Activated T-cell treated with anti-CD3 and anti-CD28 coated beads, Interleukin-2, amount 50 U/mL, for 72 hours (primary cell): Measurements from ENCODE around the gene FAM170B. TPM values are rescaled to one million over a fixed set of nuclear protein-coding genes. Genes with fewer than 3 reads are reported as not detected.

Experiments used
- ATAC-seq, 2 donors: fragments of 150-1000 bp; cut with Tn5 transposase; replicated peaks in 1 of 2; 2 replicates each; pipeline ENCODE4 v1.10.0; 2021; ENCODE audit warnings: moderate library complexity in 2 of 2, mild to moderate bottlenecking in 1 of 2
- DNase-seq, 2 donors: peaks; one replicate each; pipeline ENCODE4 v3.0.0; 2021 to 2022; ENCODE audit warnings: mixed read lengths in 1 of 2
- H3K27ac Mint-ChIP-seq: one replicate; pipeline ENCODE4 v1.8.0; 2022; ENCODE audit warnings: mild to moderate bottlenecking, moderate library complexity, mixed read lengths
- H3K27me3 Mint-ChIP-seq: one replicate; pipeline ENCODE4 v1.8.0; 2022; ENCODE audit warnings: low read depth, mixed read lengths
- H3K36me3 Mint-ChIP-seq, 2 donors: one replicate each; pipeline ENCODE4 v1.8.0; 2022; ENCODE audit warnings: mixed read lengths in 2 of 2, mild to moderate bottlenecking in 1 of 2; ENCODE audit not compliant: insufficient read depth in 2 of 2
- H3K4me1 Mint-ChIP-seq: one replicate; pipeline ENCODE4 v1.8.0; 2022; ENCODE audit warnings: low read depth, mixed read lengths
- H3K4me3 Mint-ChIP-seq, 2 donors: one replicate each; pipeline ENCODE4 v1.8.0; 2022; ENCODE audit warnings: mild to moderate bottlenecking in 2 of 2, mixed read lengths in 2 of 2, moderate library complexity in 2 of 2
- H3K9me3 Mint-ChIP-seq, 2 donors: one replicate each; pipeline ENCODE4 v1.8.0; 2022; ENCODE audit warnings: mixed read lengths in 2 of 2
- total RNA-seq, 2 donors: library from RNA; stranded (reverse); gene quantifications; one replicate each; pipeline ENCODE4 v1.2.3, GENCODE V29; 2022

Gene FAM170B
- total RNA-seq, 2 donors from 2014 or later: 0.16 TPM; not detected in 1

- peaks cover 0 to 3% of the 10 kb centered on the region in 2 donors for H3K9me3 Mint-ChIP-seq
- no peaks in the 10 kb centered on the region for H3K36me3 Mint-ChIP-seq
- H3K27me3 Mint-ChIP-seq: peaks cover 31% of the 10 kb centered on the region
- ATAC-seq (peak in 1 of 2 donors; percentile 23), DNase-seq (no peak)
- no peak overlapping the region for H3K4me3 Mint-ChIP-seq
- no peaks in the 10 kb centered on the region for H3K4me1 Mint-ChIP-seq
- H3K27ac Mint-ChIP-seq: no peak overlapping the region
These were observed 5.4 kb upstream of the FAM170B start for GRCh38 chr10:49139028-49139845.

- ATAC-seq: no peak
- Mint-ChIP-seq H3K27me3 (peaks cover 31% of the 10 kb centered on the region), H3K27ac (no peak overlapping the region), H3K4me3 (no peak overlapping the region), H3K9me3 (peaks cover 0 to 3% of the 10 kb centered on the region in 2 donors), H3K4me1 (no peaks in the 10 kb centered on the region), H3K36me3 (no peaks in the 10 kb centered on the region)
- DNase-seq: no peak
These were observed 4.6 kb upstream of the FAM170B start for GRCh38 chr10:49138361-49138891.

GRCh38 chr10:49136525-49136924 is 2.7 kb upstream of the FAM170B start:
- peaks cover 0 to 3% of the 10 kb centered on the region in 2 donors for H3K9me3 Mint-ChIP-seq
- H3K27me3 Mint-ChIP-seq: peaks cover 31% of the 10 kb centered on the region
- DNase-seq (no peak), ATAC-seq (no peak)
- no peak overlapping the region for H3K4me3 Mint-ChIP-seq
- no peak overlapping the region for H3K27ac Mint-ChIP-seq
- no peaks in the 10 kb centered on the region for H3K36me3 Mint-ChIP-seq
- no peaks in the 10 kb centered on the region for H3K4me1 Mint-ChIP-seq

GRCh38 chr10:49135575-49136313 is 1.9 kb upstream of the FAM170B start:
- Mint-ChIP-seq H3K9me3 (peaks cover 0 to 3% of the 10 kb centered on the region in 2 donors), H3K27ac (no peak overlapping the region), H3K4me3 (no peak overlapping the region), H3K4me1 (no peaks in the 10 kb centered on the region), H3K36me3 (no peaks in the 10 kb centered on the region), H3K27me3 (peaks cover 31% of the 10 kb centered on the region)
- ATAC-seq (no peak), DNase-seq (no peak)

GRCh38 chr10:49134327-49134726 is 506 bp upstream of the FAM170B start:
- Mint-ChIP-seq H3K27ac (no peak overlapping the region), H3K4me3 (no peak overlapping the region), H3K36me3 (no peaks in the 10 kb centered on the region), H3K4me1 (no peaks in the 10 kb centered on the region), H3K27me3 (peaks cover 37% of the 10 kb centered on the region), H3K9me3 (peaks cover 2 to 3% of the 10 kb centered on the region in 2 donors)
- DNase-seq (no peak), ATAC-seq (no peak)

GRCh38 chr10:49132362-49132737 is 1.5 kb downstream of the FAM170B start:
- no peak for ATAC-seq
- H3K4me1 Mint-ChIP-seq: no peaks in the 10 kb centered on the region
- H3K27ac Mint-ChIP-seq: no peak overlapping the region
- peaks cover 0 to 2% of the 10 kb centered on the region in 2 donors for H3K36me3 Mint-ChIP-seq
- H3K9me3 Mint-ChIP-seq: peaks cover 5 to 11% of the 10 kb centered on the region in 2 donors
- no peak for DNase-seq
- peaks cover 49% of the 10 kb centered on the region for H3K27me3 Mint-ChIP-seq
- no peak overlapping the region for H3K4me3 Mint-ChIP-seq

GRCh38 chr10:49131507-49132361 is 2.1 kb downstream of the FAM170B start:
- no peaks in the 10 kb centered on the region for H3K4me1 Mint-ChIP-seq
- ATAC-seq (no peak), DNase-seq (no peak)
- no peak overlapping the region for H3K4me3 Mint-ChIP-seq
- H3K36me3 Mint-ChIP-seq: peaks cover 0 to 2% of the 10 kb centered on the region in 2 donors
- no peak overlapping the region for H3K27ac Mint-ChIP-seq
- peaks cover 43% of the 10 kb centered on the region for H3K27me3 Mint-ChIP-seq
- peaks cover 5 to 11% of the 10 kb centered on the region in 2 donors for H3K9me3 Mint-ChIP-seq

GRCh38 chr10:49129376-49129775 is 4.4 kb downstream of the FAM170B start:
- no peak for ATAC-seq
- no peak for DNase-seq
- Mint-ChIP-seq H3K36me3 (peaks cover 0 to 2% of the 10 kb centered on the region in 2 donors), H3K9me3 (peaks cover 5 to 9% of the 10 kb centered on the region in 2 donors), H3K27ac (no peak overlapping the region), H3K27me3 (peaks cover 20% of the 10 kb centered on the region), H3K4me3 (no peak overlapping the region), H3K4me1 (no peaks in the 10 kb centered on the region)

- no peak for ATAC-seq
- Mint-ChIP-seq H3K9me3 (peaks cover 5 to 9% of the 10 kb centered on the region in 2 donors), H3K27me3 (peaks cover 20% of the 10 kb centered on the region), H3K4me1 (no peaks in the 10 kb centered on the region), H3K27ac (no peak overlapping the region), H3K36me3 (peaks cover 0 to 2% of the 10 kb centered on the region in 2 donors), H3K4me3 (no peak overlapping the region)
- no peak for DNase-seq
These were observed 5.0 kb downstream of the FAM170B start for GRCh38 chr10:49128854-49129253.

- H3K36me3 Mint-ChIP-seq: peaks cover 0 to 3% of the 10 kb centered on the region in 2 donors
- no peaks in the 10 kb centered on the region for H3K4me1 Mint-ChIP-seq
- ATAC-seq (no peak), DNase-seq (no peak)
- H3K27me3 Mint-ChIP-seq: peaks cover 28% of the 10 kb centered on the region
- H3K4me3 Mint-ChIP-seq: no peak overlapping the region
- H3K9me3 Mint-ChIP-seq: peaks cover 5 to 11% of the 10 kb centered on the region in 2 donors
- no peak overlapping the region for H3K27ac Mint-ChIP-seq
These were observed 9.6 kb downstream of the FAM170B start for GRCh38 chr10:49123981-49124950.

GRCh38 chr10:49120911-49121310 is 12.9 kb downstream of the FAM170B start:
- no peak overlapping the region for H3K27ac Mint-ChIP-seq
- peaks cover 38% of the 10 kb centered on the region for H3K27me3 Mint-ChIP-seq
- peaks cover 0 to 2% of the 10 kb centered on the region in 2 donors for H3K36me3 Mint-ChIP-seq
- no peaks in the 10 kb centered on the region for H3K4me1 Mint-ChIP-seq
- no peak overlapping the region for H3K4me3 Mint-ChIP-seq
- peaks cover 2 to 3% of the 10 kb centered on the region in 2 donors for H3K9me3 Mint-ChIP-seq
- DNase-seq (no peak), ATAC-seq (no peak)

GRCh38 chr10:49119746-49120145 is 14.1 kb downstream of the FAM170B start:
- H3K9me3 Mint-ChIP-seq: peaks cover 2 to 3% of the 10 kb centered on the region in 2 donors
- DNase-seq: no peak
- H3K27ac Mint-ChIP-seq: no peak overlapping the region
- H3K36me3 Mint-ChIP-seq: peaks cover 0 to 2% of the 10 kb centered on the region in 2 donors
- H3K4me1 Mint-ChIP-seq: no peaks in the 10 kb centered on the region
- ATAC-seq: no peak
- peaks cover 40% of the 10 kb centered on the region for H3K27me3 Mint-ChIP-seq
- no peak overlapping the region for H3K4me3 Mint-ChIP-seq
